HEK293T (cell line): ENCODE results near the gene PEMT.

Experiments used
- ARNT ChIP-seq: fragments of 450-650 bp; IDR thresholded peaks from 2 replicates; pipeline ENCODE4 v1.6.1; 2017; ENCODE audit warnings: mild to moderate bottlenecking
- BHLHE40 ChIP-seq: fragments of 450-650 bp; IDR thresholded peaks from 2 replicates; pipeline ENCODE4 v1.6.1; 2016; ENCODE audit warnings: mild to moderate bottlenecking, moderate library complexity, borderline replicate concordance
- FOXA1 ChIP-seq: fragments of 450-650 bp; IDR thresholded peaks from 2 replicates; pipeline ENCODE4 v1.6.1; 2016; ENCODE audit warnings: mild to moderate bottlenecking
- FOXK2 ChIP-seq: fragments of 450-650 bp; IDR thresholded peaks from 2 replicates; pipeline ENCODE4 v1.6.1; 2016; ENCODE audit warnings: mild to moderate bottlenecking
- FOXM1 ChIP-seq: fragments of 450-650 bp; IDR thresholded peaks from 2 replicates; pipeline ENCODE4 v1.6.1; 2017; ENCODE audit warnings: mild to moderate bottlenecking, borderline replicate concordance
- NFRKB ChIP-seq: fragments of 450-650 bp; IDR thresholded peaks from 2 replicates; pipeline ENCODE4 v1.6.1; 2016; ENCODE audit warnings: mild to moderate bottlenecking, moderate library complexity
- TARDBP ChIP-seq: fragments of 450-650 bp; IDR thresholded peaks from 2 replicates; pipeline ENCODE4 v1.6.1; 2016
- TF ChIP-seq, protein P1 (sequence below): fragments of 450-650 bp; IDR thresholded peaks from 2 replicates; pipeline ENCODE4 v1.6.1; 2016

DNA sequence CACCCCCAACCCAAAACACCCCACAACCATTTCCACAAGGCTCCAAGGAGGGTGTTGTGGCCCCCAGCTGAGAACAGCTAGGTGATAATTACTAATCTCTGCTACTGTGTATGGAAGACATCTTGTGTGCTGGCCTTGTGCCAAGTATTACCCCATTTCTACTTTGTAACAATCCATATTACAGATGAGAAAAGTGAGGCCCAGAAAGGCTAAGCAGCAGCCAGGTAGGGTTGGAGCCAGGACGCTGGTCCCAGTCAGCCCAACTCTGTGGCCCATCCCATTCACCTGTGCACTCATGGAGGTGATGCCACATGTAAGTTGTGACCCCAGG lies 12.4 kb upstream of the PEMT start:
- no peak for TF ChIP-seq FOXA1
- TF ChIP-seq NFRKB = no peak
- TF ChIP-seq FOXM1 = no peak
- no peak for TF ChIP-seq BHLHE40
- TF ChIP-seq, protein P1, sequence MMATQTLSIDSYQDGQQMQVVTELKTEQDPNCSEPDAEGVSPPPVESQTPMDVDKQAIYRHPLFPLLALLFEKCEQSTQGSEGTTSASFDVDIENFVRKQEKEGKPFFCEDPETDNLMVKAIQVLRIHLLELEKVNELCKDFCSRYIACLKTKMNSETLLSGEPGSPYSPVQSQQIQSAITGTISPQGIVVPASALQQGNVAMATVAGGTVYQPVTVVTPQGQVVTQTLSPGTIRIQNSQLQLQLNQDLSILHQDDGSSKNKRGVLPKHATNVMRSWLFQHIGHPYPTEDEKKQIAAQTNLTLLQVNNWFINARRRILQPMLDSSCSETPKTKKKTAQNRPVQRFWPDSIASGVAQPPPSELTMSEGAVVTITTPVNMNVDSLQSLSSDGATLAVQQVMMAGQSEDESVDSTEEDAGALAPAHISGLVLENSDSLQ = no peak
- no peak for TF ChIP-seq FOXK2
- no peak for TF ChIP-seq TARDBP
- no peak for TF ChIP-seq ARNT
